HepG2 (cell line): ENCODE data around the gene UBE2L6. TPM values are rescaled to one million over a fixed set of nuclear protein-coding genes. Genes with fewer than 3 reads are reported as not detected.

Source experiments
- ATAC-seq: fragments of 200-7000 bp; cut with Tn5 transposase; 3 replicates; pipeline ENCODE4 v1.9.1; 2020; ENCODE audit warnings: mild to moderate bottlenecking, moderate library complexity
- BruUV-seq: library from RNA; stranded (reverse); fragments of 400-500 nt; replicated peaks from 2 replicates; lab custom pipeline; 2021; lab: Mats Ljungman, UMichigan
- CTCF ChIA-PET: fragments of 300-600 bp; formaldehyde crosslinking; extraction: SDS; loops from one replicate; lab custom pipeline; 2021; ENCODE audit warnings: low total read pairs, inconsistent platforms, low intra/inter-chr PET ratio; lab: Yijun Ruan, JAX
- POLR2A ChIA-PET: fragments of 350-600 bp; sonication (Branson Sonifier 250); formaldehyde crosslinking; loops from one replicate; lab custom pipeline; 2020; ENCODE audit warnings: antibody characterized with exemption, inconsistent platforms; lab: Yijun Ruan, JAX
- DNase-seq: peaks from one replicate; pipeline ENCODE4 v3.0.0-alpha.2; 2015; ENCODE audit warnings: low spot score
- FAIRE-seq: peaks from 3 replicates; lab custom pipeline; 2011; peaks lifted over from hg19 to GRCh38; lab: Jason Lieb, UNC
- H2AFZ ChIP-seq: one replicate; pipeline ENCODE4 v1.6.1; 2011; ENCODE audit warnings: low read length, inconsistent platforms
- H3K27ac ChIP-seq: fragments of 300-600 bp; 3 replicates; pipeline ENCODE4 v1.8.0; 2011; ENCODE audit warnings: mixed run types, mild to moderate bottlenecking, mixed read lengths, low read length, inconsistent platforms; ENCODE audit not compliant: insufficient read depth; ENCODE audit errors: extremely low read length
- H3K27me3 ChIP-seq, 2 experiments: fragments of 200-600 bp in 1 of 2; 2 replicates in 1 of 2; 3 replicates in 1 of 2; pipeline versions ENCODE4 v1.6.0 to v1.8.0; 2011; ENCODE audit warnings: low read length in 2 of 2, mild to moderate bottlenecking in 2 of 2, moderate library complexity in 2 of 2, inconsistent platforms in 1 of 2; ENCODE audit not compliant: insufficient read depth in 2 of 2, control insufficient read depth in 1 of 2
- H3K36me3 ChIP-seq, 2 experiments: fragments of 200-600 bp in 1 of 2; replicated peaks in 1 of 2; 2 replicates in 1 of 2; 3 replicates in 1 of 2; pipeline versions ENCODE4 v1.5.1 to v1.8.0; 2011; ENCODE audit warnings: low read length in 2 of 2, inconsistent platforms in 1 of 2; ENCODE audit not compliant: insufficient read depth in 2 of 2, control insufficient read depth in 1 of 2
- H3K4me1 ChIP-seq: 2 replicates; pipeline ENCODE4 v1.5.1; 2012; ENCODE audit warnings: low read length, inconsistent platforms; ENCODE audit not compliant: insufficient read depth
- H3K4me2 ChIP-seq: 2 replicates; pipeline ENCODE4 v1.6.0; 2011; ENCODE audit warnings: low read depth, low read length, inconsistent platforms
- H3K4me3 ChIP-seq, 3 experiments: fragments of 200-600 bp in 1 of 3; sonication (generic), shearing (Covaris generic) in 1 of 3; replicated peaks in 1 of 3; 2 replicates each; pipeline ENCODE4 v1.5.1; 2011 to 2016; ENCODE audit warnings: low read length in 3 of 3, inconsistent platforms in 2 of 3, low read depth in 2 of 3, mild to moderate bottlenecking in 2 of 3, control low read depth in 1 of 3, mixed read lengths in 1 of 3; ENCODE audit not compliant: insufficient read depth in 1 of 3
- H3K79me2 ChIP-seq: one replicate; pipeline ENCODE4 v1.6.1; 2011; ENCODE audit warnings: low read length, inconsistent platforms; ENCODE audit not compliant: insufficient read depth
- H3K9ac ChIP-seq: 2 replicates; pipeline ENCODE4 v1.6.0; 2011; ENCODE audit warnings: mild to moderate bottlenecking, low read depth, low read length, inconsistent platforms; ENCODE audit not compliant: insufficient read depth
- H3K9me3 ChIP-seq: 2 replicates; pipeline ENCODE4 v1.5.1; 2012; ENCODE audit warnings: mild to moderate bottlenecking, low read length
- H4K20me1 ChIP-seq: 2 replicates; pipeline ENCODE4 v1.6.0; 2011; ENCODE audit warnings: inconsistent platforms, mild to moderate bottlenecking, low read length, moderate library complexity; ENCODE audit not compliant: insufficient read depth
- AGO1 ChIP-seq: fragments of 200-400 bp; formaldehyde crosslinking; IDR thresholded peaks from 2 replicates; pipeline ENCODE4 v1.6.1; 2017; ENCODE audit warnings: mild to moderate bottlenecking, low read depth, low read length, moderate library complexity; ENCODE audit not compliant: poor library complexity, severe bottlenecking
- AKNA ChIP-seq: sonication (generic); formaldehyde crosslinking; IDR thresholded peaks from 2 replicates; pipeline ENCODE4 v1.4.0; 2020; ENCODE audit warnings: missing genetic modification reagents, borderline replicate concordance
- FOXJ3 ChIP-seq: sonication (generic); formaldehyde crosslinking; IDR thresholded peaks from 2 replicates; pipeline ENCODE4 v1.4.0; 2020; ENCODE audit warnings: missing genetic modification reagents, mild to moderate bottlenecking, borderline replicate concordance
- HOXD1 ChIP-seq: sonication (generic); formaldehyde crosslinking; IDR thresholded peaks from 2 replicates; pipeline ENCODE4 v1.5.0; 2020; ENCODE audit warnings: missing genetic modification reagents
- PAWR ChIP-seq: sonication (generic); formaldehyde crosslinking; IDR thresholded peaks from 2 replicates; pipeline ENCODE4 v1.4.0; 2020; ENCODE audit warnings: missing genetic modification reagents, mild to moderate bottlenecking, borderline replicate concordance
- PRDM10 ChIP-seq: sonication (generic); formaldehyde crosslinking; IDR thresholded peaks from 2 replicates; pipeline ENCODE4 v1.4.0; 2020; ENCODE audit warnings: low read depth, missing genetic modification reagents
- RXRB ChIP-seq: IDR thresholded peaks from 2 replicates; pipeline ENCODE4 v1.6.1; 2016; ENCODE audit warnings: borderline replicate concordance, missing genetic modification reagents, missing compliant biosample characterization
- ZNF143 ChIP-seq: sonication (generic); formaldehyde crosslinking; IDR thresholded peaks from 2 replicates; pipeline ENCODE4 v1.4.0; 2020; ENCODE audit warnings: missing genetic modification reagents
- ZNF18 ChIP-seq: sonication (generic); formaldehyde crosslinking; IDR thresholded peaks from 2 replicates; pipeline ENCODE4 v1.8.0; 2022; ENCODE audit warnings: mild to moderate bottlenecking, missing genetic modification reagents; ENCODE audit not compliant: insufficient replicate concordance
- WGBS: methylation state at CpG from one replicate; pipeline ENCODE4 v1.1.6; 2017; ENCODE audit warnings: low lambda C conversion rate; 5-methylcytosine and 5-hydroxymethylcytosine counted together
- in situ Hi-C: cut with HindIII; loops from 2 replicates; pipeline ENCODE4 v1.10.0; 2017; ENCODE audit warnings: low pct_unique_long_range_greater_than_20kb; ENCODE audit not compliant: extremely low pct_ligation_motif_present
- intact Hi-C: fragments of 100-400 bp; cut with micrococcal nuclease; formaldehyde crosslinking; loops from one replicate; pipeline ENCODE4 v1.10.0; 2022; ENCODE audit not compliant: unreplicated experiment
- polyA plus RNA-seq, 8 experiments: library from polyadenylated mRNA; depleted of rRNA in 3 of 8; stranded (reverse) in 7 of 8; unstranded in 1 of 8; fragments of >200 nt; fragmentation: Illumina TruSeq in 4 of 8; extraction: Trizol in 4 of 8; gene quantifications; 2 replicates each; pipeline versions ENCODE4 v1.2.1 to v1.2.3, GENCODE V29; 2011 to 2016; ENCODE audit warnings: low read depth in 4 of 8, missing spikeins in 1 of 8, mixed read lengths in 1 of 8; ENCODE audit not compliant: insufficient read depth in 1 of 8
- total RNA-seq, 5 experiments: library from RNA; depleted of rRNA; stranded (reverse); fragments of >200 nt; fragmentation: Illumina TruSeq; extraction: Trizol; gene quantifications; 2 replicates each; pipeline ENCODE4 v1.2.3, GENCODE V29; 2016; ENCODE audit warnings: low read depth in 1 of 5

The UBE2L6 gene
- total and polyA plus RNA-seq, 2 of the 13 experiments (the other 11 are each of a cell fraction or from before 2014, with no cell fraction given), result 30.3 to 30.4 TPM

- no peak for TF ChIP-seq AKNA
Measured at GRCh38 chr11:57514538-57515331, 52.7 kb downstream of the UBE2L6 start (continued).

- intact Hi-C loops (loop anchor here (1.0 kb wide), 1 partner anchor 16 kb away; the partner anchor contains the start of gene TIMM10), in situ Hi-C loops (no loop called here)
- peak overlapping the region; percentile 96 for H3K4me2 ChIP-seq
- H4K20me1 ChIP-seq, result no peaks in the 10 kb centered on the region
- 0% methylated on average over 4 of the region's 35 CpGs for WGBS
- BruUV-seq, result no TSS peak
- H3K9me3 ChIP-seq, result no peaks in the 10 kb centered on the region
- peak overlapping the region; percentile 82 for H3K27ac ChIP-seq
- DNase-seq, result no peak
- peak; percentile 68 for ATAC-seq
- peaks cover 50% of the 10 kb centered on the region for H3K79me2 ChIP-seq
- H2AFZ ChIP-seq, result no peak overlapping the region
- ChIA-PET CTCF (interaction anchor here (1.5 kb wide), 1 partner anchor 11 kb away, joined by 4 read pairs; no protein-coding TSS in a partner anchor), POLR2A (interaction anchor here (0.8 to 6.9 kb wide), 7 partner anchors 10 to 56 kb away, joined by 3 to 111 read pairs (median 42); partner anchors contain the start of gene TIMM10)
- H3K9ac ChIP-seq, result peak overlapping the region; percentile 85
- peak overlapping the region; percentile 76 to 95 (median 86) for H3K4me3 ChIP-seq
- FAIRE-seq, result no peak
- H3K4me1 ChIP-seq, result peaks cover 61% of the 10 kb centered on the region
- H3K27me3 ChIP-seq, result no peaks in the 10 kb centered on the region
- peaks cover 0 to 13% of the 10 kb centered on the region in 2 experiments; a peak in 1 of 5 replicates for H3K36me3 ChIP-seq
- TF ChIP-seq FOXJ3, result no peak
- no peak for TF ChIP-seq PAWR
- TF ChIP-seq PRDM10 (CRISPR knock-in tag), result no peak
- TF ChIP-seq RXRB, result no peak
- TF ChIP-seq AGO1, result no peak
- peak; percentile 34 for TF ChIP-seq ZNF18 (CRISPR knock-in tag)
- TF ChIP-seq HOXD1 (CRISPR knock-in tag), result no peak
- TF ChIP-seq ZNF143 (CRISPR knock-in tag), result no peak
Measured at GRCh38 chr11:57513911-57514537, 53.4 kb downstream of the UBE2L6 start.
